ENCODE measurements around the gene REC8. TPM values are rescaled to one million over a fixed set of nuclear protein-coding genes. Genes with fewer than 3 reads are reported as not detected.

Gene REC8
- total RNA-seq, 4 donors from 2014 or later, result 6.5 to 25.5 (median 16.3) TPM

GRCh38 chr14:24135834-24136683 is 35.8 kb upstream of the REC8 start, which contains the start of gene PSME1:
Gene PSME1 (plus strand): TSS chr14:24136194. CDS start chr14:24136263, 69 bp downstream.
- H3K4me1 ChIP-seq, result peaks cover 0 to 51% (median 29%) of the 10 kb centered on the region in 4 donors
- 0% methylated on average over 30 to 44 of the region's 75 CpGs for WGBS, 2 donors

GRCh38 chr14:24136684-24137528 is 35.0 kb upstream of the REC8 start:
- no peak for TF ChIP-seq EP300 (IDR thresholded peaks at IDR 0.05)
- TF ChIP-seq CTCF (IDR thresholded peaks at IDR 0.05), result no peak
- no peak for TF ChIP-seq POLR2A (IDR thresholded peaks at IDR 0.05)
- Histone ChIP-seq H3K27me3 (no peaks in the 10 kb centered on the region), H3K4me1 (peaks cover 0 to 52% (median 29%) of the 10 kb centered on the region in 4 donors), H3K36me3 (peaks cover 0 to 31% (median 14%) of the 10 kb centered on the region in 3 donors), H3K27ac (peak overlapping the region; percentile 89 to 99 (median 98)), H3K4me3 (peak overlapping the region; percentile 76 to 97 (median 84)), H3K9me3 (no peaks in the 10 kb centered on the region)
- DNase-seq (ENCODE audit: low spot score in 2 of 2), result no peak
- WGBS, 2 donors, result 37 to 38% methylated on average over 12 to 13 of the region's 13 CpGs

More at GRCh38 chr14:24135834-24136683, 35.8 kb upstream of the REC8 start, which contains the start of gene PSME1:
- H3K27me3 ChIP-seq, result no peaks in the 10 kb centered on the region
- DNase-seq (ENCODE audit: low spot score in 2 of 2), result peak; percentile 88 to 89
- peaks cover 0 to 38% (median 14%) of the 10 kb centered on the region in 3 donors for H3K36me3 ChIP-seq
- H3K27ac ChIP-seq, result peak within 1 kb of the TSS; percentile 89 to 99 (median 98)
- TF ChIP-seq POLR2A (IDR thresholded peaks at IDR 0.05) (peak; percentile 10 to 73), CTCF (IDR thresholded peaks at IDR 0.05) (peak in 1 of 5 experiments; percentile 19), EP300 (IDR thresholded peaks at IDR 0.05) (peak; percentile 52 to 90)
- H3K9me3 ChIP-seq, result no peaks in the 10 kb centered on the region
- peak within 1 kb of the TSS; percentile 76 to 97 (median 84) for H3K4me3 ChIP-seq

GRCh38 chr14:24137529-24138395 is 34.1 kb upstream of the REC8 start:
- H3K27me3 ChIP-seq, result no peaks in the 10 kb centered on the region
- 78 to 82% methylated on average over 8 of the region's 8 CpGs for WGBS, 2 donors
- H3K9me3 ChIP-seq, result no peaks in the 10 kb centered on the region
- peak overlapping the region in 2 of 4 donors; percentile 97 to 98 for H3K27ac ChIP-seq
- no peak for DNase-seq (ENCODE audit: low spot score in 2 of 2)
- H3K4me1 ChIP-seq, result peaks cover 0 to 60% (median 32%) of the 10 kb centered on the region in 4 donors
- peaks cover 0 to 24% (median 14%) of the 10 kb centered on the region in 3 donors for H3K36me3 ChIP-seq
- no peak overlapping the region for H3K4me3 ChIP-seq
- TF ChIP-seq EP300 (IDR thresholded peaks at IDR 0.05) (no peak), CTCF (IDR thresholded peaks at IDR 0.05) (no peak), POLR2A (IDR thresholded peaks at IDR 0.05) (no peak)

- DNase-seq (ENCODE audit: low spot score in 2 of 2), result no peak
- H3K36me3 ChIP-seq, result peaks cover 0 to 25% (median 14%) of the 10 kb centered on the region in 3 donors
- TF ChIP-seq CTCF (IDR thresholded peaks at IDR 0.05), result no peak
- TF ChIP-seq POLR2A (IDR thresholded peaks at IDR 0.05), result no peak
- TF ChIP-seq EP300 (IDR thresholded peaks at IDR 0.05), result no peak
- H3K27ac ChIP-seq, result peak overlapping the region in 2 of 4 donors; percentile 91 to 97
- H3K9me3 ChIP-seq, result no peaks in the 10 kb centered on the region
- no peak overlapping the region for H3K4me3 ChIP-seq
- peaks cover 0 to 67% (median 32%) of the 10 kb centered on the region in 4 donors for H3K4me1 ChIP-seq
- no peaks in the 10 kb centered on the region for H3K27me3 ChIP-seq
- WGBS, 2 donors, result 60 to 70% methylated on average over 13 of the region's 13 CpGs
These were observed 33.2 kb upstream of the REC8 start for GRCh38 chr14:24138396-24139271.

All from tibial nerve (tissue), 4 donors.